Measurements from ENCODE around the gene C5orf52.
"Not testable (repeated sequence)": the region's sequence is repeated elsewhere in the genome, so short reads cannot be mapped to it uniquely, and the experiment has no call there.

DNA sequence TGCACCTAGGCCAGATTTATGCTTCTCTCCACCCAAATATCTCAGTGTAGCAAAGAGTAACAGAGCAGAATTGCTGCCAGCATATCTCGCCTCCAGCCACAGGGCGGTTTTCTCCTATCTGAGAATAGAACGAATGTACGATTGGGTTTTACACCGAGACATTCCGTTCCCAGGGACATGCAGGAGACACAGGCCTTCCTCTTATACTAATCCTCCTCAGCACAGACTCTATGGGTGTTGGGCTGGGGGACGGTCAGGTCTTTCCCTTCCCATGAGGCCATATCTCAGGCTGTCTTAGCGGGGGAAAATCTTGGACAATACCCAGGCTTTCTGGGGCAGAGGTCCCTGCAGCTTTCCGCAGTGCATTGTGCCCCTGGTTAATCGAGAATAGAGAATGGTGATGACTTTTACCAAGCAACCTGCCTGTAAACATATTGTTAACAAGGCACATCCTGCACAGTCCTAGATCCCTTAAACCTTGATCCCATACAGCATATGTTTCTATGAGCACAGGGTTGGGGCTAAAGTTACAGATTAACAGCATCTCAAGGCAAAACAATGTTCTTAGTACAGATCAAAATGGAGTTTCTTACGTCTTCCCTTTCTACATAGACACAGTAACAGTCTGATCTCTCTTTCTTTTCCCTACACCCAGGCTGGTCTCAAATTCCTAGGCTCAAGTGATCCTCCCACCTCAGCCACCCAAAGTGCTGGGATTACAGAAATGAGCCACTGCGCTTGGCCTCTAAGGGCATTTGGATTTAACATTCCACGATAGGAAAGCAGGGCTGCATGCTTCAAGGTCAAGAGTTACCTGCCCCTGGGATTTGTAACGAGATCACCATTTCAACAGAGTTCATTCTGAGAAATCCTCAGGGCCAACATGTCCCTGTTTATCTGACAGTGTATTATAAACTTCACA is 15.2 kb downstream of the C5orf52 start:
- not testable (repeated sequence) for TF ChIP-seq EZH2 (optimal IDR thresholded peaks at IDR 0.05; ENCODE audit: low read depth, low read length)
- TF ChIP-seq, protein P1, sequence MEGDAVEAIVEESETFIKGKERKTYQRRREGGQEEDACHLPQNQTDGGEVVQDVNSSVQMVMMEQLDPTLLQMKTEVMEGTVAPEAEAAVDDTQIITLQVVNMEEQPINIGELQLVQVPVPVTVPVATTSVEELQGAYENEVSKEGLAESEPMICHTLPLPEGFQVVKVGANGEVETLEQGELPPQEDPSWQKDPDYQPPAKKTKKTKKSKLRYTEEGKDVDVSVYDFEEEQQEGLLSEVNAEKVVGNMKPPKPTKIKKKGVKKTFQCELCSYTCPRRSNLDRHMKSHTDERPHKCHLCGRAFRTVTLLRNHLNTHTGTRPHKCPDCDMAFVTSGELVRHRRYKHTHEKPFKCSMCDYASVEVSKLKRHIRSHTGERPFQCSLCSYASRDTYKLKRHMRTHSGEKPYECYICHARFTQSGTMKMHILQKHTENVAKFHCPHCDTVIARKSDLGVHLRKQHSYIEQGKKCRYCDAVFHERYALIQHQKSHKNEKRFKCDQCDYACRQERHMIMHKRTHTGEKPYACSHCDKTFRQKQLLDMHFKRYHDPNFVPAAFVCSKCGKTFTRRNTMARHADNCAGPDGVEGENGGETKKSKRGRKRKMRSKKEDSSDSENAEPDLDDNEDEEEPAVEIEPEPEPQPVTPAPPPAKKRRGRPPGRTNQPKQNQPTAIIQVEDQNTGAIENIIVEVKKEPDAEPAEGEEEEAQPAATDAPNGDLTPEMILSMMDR (IDR thresholded peaks at IDR 0.05; ENCODE audit: low read length), result not testable (repeated sequence)

Measured in MM.1S (cell line).